NCI-H524 (cell line): Measurements from ENCODE around the gene HOXA1.
A peak's percentile ranks its signal among the peaks of the same experiment; 100 is the strongest.

Source experiments
- DNase-seq, 2 experiments: peaks; one replicate each; lab custom pipeline; 2025; lab: John Stamatoyannopoulos, UW

HOXA1 gene

DNA sequence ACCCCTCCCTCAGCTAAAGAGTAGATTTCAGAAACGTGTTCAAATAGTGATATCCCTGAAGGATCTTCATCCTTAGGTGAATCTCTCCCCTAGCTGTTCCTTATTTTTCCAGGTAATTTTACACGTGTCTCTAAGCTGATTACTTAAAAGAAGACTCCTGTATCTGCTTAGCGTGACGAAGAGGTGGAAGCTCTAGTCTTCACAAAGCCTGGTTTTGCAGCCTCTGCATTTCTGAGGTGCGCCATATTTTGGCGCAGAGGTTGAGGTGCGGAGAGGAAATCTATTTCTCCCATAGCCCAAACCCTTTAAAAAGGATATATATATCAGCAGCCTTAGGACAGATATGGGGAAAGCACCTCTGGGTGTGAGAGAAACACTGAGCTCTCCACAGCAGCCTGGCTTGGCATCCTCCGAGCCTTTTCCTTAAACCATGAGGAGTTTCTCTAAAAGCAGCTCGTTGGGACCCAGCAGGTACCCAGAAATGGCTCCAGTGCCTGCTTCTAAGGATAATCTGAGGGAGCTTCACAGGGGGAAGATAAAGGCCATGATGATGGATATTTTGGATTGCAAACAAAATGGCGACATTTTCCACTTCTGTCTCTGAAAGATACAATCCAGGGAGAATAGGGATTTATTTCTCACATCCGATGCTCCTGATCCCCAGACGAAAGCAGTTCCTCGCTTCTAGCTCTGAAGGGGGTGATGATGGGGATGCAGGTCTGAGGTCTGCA is 9.7 kb upstream of the HOXA1 start:
- DNase-seq: no peak

DNA sequence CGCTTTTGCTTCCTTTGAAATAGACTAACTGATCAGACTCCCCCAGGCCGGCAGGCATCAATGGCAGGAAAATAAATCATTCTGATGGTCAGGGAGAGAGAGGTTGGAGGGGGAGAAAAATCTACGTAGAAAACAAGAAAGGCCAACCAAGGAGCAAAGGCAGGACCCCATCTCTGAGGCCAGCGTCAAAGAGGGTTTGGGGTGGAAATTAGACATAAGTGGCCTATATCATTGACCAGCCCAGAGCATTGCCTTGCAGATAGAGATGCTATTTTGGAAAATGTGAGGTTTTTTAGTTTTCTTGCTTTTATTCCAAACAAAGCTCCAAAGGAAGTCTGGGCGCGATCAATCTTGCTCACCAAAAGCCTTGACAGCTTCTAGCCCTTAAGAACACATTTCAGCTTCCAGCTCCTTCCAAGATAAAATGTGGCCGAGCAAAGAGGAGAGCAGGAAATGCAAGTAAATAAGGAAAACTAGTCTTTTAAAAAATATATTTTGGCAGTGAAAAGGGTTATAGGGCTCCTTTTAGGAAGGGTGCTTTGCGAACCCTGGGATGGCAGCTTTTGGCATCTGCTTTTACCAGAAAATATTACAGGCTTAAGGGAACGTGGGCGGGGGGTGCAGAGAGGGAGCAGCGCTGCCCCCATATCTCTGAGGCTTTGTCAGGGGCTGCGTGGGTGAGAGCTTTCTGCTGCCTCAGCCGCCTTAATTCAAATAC is 8.7 kb upstream of the HOXA1 start:
- no peak for DNase-seq

DNA sequence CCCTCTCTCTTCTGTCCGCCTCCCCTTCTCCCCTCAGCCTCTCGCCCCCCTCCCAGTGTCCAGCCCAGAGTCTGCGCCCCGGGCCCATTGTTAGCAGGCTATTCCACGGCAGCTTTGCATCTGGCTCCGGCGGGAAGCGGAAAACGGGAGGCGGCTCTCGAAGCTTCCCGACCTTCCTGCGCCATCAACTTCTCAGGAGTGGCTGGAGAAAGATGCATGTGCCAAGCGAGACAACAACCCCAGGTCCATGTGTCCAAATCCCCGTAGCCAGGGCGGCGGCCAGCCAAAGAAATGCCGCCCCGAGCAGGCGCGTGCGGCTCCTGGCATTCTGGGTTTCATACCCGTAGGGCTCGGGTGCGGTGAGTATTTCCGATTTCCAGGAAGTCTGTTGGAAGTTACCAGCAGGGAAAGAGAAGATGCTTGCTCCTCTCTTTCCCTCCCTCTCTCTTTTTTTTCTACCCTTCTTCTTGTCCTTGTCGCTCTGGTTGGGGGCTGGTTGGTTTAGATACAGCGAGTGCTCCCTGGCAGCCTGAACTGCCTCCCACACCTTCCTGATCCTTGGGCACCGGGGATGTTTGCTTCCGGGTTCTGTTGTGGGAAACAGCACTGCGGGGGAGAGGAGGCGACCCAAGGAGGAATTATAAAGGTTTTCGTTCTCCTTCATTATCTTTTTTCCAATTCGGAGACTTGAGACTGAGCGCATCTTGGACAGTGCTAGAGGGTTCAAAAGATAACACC is 7.9 kb upstream of the HOXA1 start:
- no peak for DNase-seq

DNA sequence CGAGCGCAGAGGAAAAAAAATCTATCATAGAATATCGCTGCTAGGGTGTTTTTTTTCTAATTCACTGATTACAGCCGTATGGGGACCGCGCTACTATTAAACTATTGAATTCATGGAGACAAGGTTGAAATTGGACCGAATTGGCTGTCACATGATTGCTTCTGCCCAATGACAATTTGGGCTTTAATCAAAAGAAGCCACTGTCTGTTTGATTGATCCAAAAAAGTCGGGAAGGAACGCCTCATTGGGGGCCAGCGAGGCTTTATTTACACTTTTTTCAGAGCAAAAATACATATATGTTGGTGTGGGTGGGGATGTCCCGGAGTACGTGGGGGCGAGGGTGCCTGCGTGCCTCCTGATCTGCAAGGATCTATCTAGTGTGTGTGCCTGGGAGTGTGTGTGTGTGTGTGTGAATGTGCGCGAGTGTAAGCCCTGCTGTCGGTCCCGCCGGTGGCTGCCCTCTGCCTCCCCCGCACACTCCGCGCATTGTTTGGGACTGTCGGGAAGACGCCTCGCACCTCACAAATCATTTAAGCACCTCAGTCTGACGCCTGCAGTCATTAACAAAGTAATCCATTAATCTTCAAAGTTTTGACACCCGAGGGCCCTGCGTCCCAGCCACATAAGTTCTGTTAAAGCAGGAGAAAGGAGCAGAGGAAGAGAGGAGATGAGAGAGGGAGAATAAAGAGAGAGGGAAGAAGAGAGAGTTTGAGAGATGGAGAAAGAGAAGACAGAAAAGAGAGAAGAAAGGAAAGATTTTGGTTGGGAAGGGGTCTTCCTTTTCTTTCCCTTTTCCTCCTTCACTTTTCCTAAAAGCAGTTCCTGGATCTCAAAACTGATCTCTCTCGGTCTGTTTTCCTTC is 7.0 kb upstream of the HOXA1 start, which contains the start of gene HOXA2:
Gene HOXA2 (minus strand): TSS at position 103 of the 862 bp plus-strand sequence. CDS start 183 bp downstream, outside the sequence.
- DNase-seq: no peak

GRCh38 chr7:27101957-27102580 is 6.3 kb upstream of the HOXA1 start:
- DNase-seq: no peak

DNA sequence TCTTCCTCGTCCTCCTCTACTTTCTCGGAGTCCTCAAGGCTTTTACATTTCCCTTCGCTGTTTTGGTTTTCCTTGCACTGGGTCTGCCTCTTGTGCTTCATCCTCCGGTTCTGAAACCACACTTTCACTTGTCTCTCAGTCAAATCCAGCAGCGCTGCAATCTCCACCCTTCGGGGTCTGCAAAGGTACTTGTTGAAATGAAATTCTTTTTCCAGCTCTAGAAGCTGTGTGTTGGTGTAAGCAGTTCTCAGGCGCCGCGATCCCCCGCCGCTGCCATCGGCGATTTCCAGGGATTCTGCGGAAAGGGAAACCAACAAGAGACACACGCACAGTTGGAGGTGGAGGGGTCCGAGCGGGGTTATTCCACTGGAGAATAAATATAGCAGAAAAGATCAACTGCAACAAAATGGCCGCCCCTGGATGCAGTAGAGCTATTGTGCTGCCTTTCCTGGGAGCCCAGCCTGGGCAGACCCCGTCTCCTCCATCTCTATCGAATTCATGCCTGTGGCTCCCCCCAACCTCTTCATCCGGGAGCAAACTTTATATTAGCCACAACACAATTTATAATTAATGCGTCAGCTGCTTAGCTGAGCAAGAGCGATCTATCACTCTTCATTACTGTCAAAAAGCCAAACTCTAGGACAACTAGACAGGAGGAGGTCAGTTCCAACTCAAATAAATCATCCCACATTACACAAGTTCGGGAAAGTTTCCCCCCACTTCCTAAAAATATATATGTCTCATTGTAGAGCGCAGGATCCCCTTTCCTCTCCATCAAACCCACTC is 5.6 kb upstream of the HOXA1 start:
- no peak for DNase-seq

- no peak for DNase-seq
Measured at GRCh38 chr7:27100694-27101170, 4.9 kb upstream of the HOXA1 start.

GRCh38 chr7:27099453-27100370 is 3.9 kb upstream of the HOXA1 start:
- DNase-seq: no peak

GRCh38 chr7:27098578-27099451 is 3.0 kb upstream of the HOXA1 start:
- DNase-seq: no peak

DNA sequence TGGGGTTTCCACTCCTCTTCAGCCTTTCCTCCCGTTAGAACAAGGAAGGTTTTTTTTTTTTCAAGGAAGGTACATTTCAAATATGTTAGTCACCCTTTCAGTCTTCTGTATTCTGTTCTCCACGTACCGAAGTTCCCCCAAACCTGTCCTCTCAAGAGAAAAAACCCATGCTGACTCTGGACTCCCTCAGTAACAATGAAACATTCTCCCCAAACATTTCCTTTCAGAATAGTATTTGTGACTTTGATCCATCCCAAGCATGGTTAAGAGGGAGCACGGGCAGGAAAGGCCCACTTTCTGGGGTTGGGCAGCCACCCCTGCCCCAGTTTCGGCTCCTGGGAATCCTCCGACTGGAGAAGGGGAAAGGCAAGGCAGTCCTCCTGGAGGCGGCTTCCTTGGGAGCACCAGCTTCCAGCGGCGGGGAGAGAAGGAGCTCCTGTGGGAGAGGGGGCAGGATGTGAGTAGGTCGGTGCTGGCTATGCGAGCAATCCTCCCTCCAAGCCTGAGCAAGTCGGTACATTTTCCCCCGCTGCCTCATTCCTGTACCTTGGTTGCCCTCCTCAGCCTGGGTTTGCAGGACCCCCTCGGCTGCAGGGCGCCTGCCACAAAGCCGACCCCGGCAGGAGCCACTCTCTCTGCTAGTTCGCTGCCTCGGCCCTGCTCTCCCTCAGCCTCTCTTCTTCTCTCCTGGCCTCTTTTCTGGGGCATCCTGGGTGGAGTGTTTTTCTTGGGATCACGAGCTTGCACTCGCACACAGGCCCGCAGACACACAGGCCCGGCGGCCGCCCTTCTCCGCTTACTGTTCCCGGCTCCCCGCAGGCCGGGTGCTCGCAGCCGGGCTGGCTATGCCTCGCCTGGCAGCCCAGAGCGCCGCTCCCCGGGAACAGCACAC is 2.1 kb upstream of the HOXA1 start:
- DNase-seq: no peak

GRCh38 chr7:27096768-27097514 is 1.1 kb upstream of the HOXA1 start:
- DNase-seq: peak in 1 of 2 experiments; percentile 26

DNA sequence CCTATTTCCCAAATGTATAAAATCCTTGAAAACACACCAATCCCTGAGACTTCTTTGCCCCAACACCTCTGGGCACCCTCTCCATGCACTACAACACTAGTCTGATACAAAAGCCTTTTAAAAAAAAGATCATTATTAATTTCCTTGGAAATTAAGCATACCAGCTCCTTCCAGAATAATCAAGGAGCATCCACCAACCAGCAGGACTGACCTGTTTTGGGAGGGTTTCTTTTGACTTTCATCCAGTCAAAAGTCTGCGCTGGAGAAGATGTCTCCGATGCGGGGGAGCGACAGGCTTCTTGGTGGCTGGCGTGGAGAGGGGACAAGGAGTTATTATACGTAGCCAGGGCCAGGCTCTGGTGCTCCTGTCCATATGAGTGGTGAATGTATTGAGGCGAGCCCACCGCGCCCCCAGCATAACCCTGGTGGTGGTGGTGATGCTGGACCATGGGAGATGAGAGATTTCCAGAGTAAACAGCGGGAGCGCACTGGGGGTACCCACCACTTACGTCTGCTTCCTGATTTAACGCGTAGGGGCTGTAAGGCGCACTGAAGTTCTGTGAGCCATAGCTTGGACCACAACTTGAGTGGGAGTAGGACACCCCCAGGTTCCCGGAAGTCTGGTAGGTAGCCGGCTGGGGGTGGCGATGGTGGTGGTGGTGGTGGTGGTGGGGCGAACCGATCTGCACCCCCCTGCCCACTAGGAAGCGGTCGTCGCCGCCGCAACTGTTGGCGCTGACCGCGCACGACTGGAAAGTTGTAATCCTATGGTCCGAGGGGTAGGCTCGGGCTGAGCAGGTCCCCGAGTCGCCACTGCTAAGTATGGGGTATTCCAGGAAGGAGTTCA is 527 bp downstream of the HOXA1 start:
- DNase-seq: no peak

DNA sequence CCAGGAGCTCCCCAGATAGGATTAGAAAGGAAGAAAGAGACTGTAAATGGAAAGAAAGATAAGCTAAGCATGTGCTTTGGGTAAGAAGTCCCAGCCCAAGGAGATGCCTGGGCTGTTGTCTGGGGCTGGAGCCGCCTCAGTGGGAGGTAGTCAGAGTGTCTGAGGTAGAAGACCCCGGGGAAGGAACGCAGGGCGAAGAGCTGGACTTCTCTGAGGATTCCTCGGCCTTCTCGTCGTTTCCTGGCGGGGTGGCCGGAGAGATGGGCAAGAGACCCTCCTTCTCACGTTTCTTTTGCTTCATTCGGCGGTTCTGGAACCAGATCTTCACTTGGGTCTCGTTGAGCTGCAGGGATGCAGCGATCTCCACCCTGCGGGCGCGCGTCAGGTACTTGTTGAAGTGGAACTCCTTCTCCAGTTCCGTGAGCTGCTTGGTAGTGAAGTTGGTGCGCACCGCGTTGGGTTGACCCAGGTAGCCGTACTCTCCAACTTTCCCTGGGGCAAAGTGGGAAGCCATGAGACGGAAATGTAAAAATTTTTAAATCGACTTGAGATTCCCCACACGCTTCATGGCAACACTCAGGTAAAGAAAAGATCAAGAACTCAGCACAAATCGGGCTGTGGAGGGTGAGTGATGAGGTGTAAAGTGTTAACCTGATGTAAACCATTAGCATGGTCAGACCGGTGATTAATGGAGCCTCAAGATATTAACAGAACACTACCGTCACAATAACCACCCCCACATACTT is 1.3 kb downstream of the HOXA1 start:
- DNase-seq: no peak

GRCh38 chr7:27093184-27093895 is 2.5 kb downstream of the HOXA1 start:
- no peak for DNase-seq
